Smooth muscle cell (in vitro differentiated cells): Measurements from ENCODE around the gene ERF. TPM values are rescaled to one million over a fixed set of nuclear protein-coding genes. Genes with fewer than 3 reads are reported as not detected.

ENCODE experiments used
- DNase-seq: peaks from one replicate; lab custom pipeline; 2025; ENCODE audit not compliant: unreplicated experiment; lab: John Stamatoyannopoulos, UW
- H2AFZ ChIP-seq: fragments of 200-600 bp; sonication (generic); 2 replicates; pipeline ENCODE4 v1.6.0; 2016; ENCODE audit warnings: antibody characterized with exemption, low read depth, mild to moderate bottlenecking
- H3F3A ChIP-seq: fragments of 200-600 bp; sonication (generic); 2 replicates; pipeline ENCODE4 v1.6.0; 2017; ENCODE audit warnings: antibody characterized with exemption, low read depth
- H3K27ac ChIP-seq: fragments of 200-600 bp; sonication (generic); 2 replicates; pipeline ENCODE4 v1.5.1; 2016; ENCODE audit warnings: low read depth, mild to moderate bottlenecking
- H3K27me3 ChIP-seq: fragments of 200-600 bp; sonication (generic); 2 replicates; pipeline ENCODE4 v1.6.1; 2016; ENCODE audit warnings: low read depth, mild to moderate bottlenecking
- H3K36me3 ChIP-seq: fragments of 200-600 bp; sonication (generic); 2 replicates; pipeline ENCODE4 v1.5.1; 2016; ENCODE audit warnings: low read depth
- H3K4me1 ChIP-seq: fragments of 200-600 bp; sonication (generic); 2 replicates; pipeline ENCODE4 v1.5.1; 2016; ENCODE audit warnings: low read depth
- H3K4me2 ChIP-seq: fragments of 200-600 bp; sonication (generic); 2 replicates; pipeline ENCODE4 v1.6.0; 2016; ENCODE audit warnings: mild to moderate bottlenecking
- H3K4me3 ChIP-seq: fragments of 200-600 bp; sonication (generic); 2 replicates; pipeline ENCODE4 v1.5.1; 2016; ENCODE audit warnings: mild to moderate bottlenecking
- H3K79me2 ChIP-seq: fragments of 200-600 bp; sonication (generic); 2 replicates; pipeline ENCODE4 v1.6.0; 2016; ENCODE audit warnings: low read depth, mild to moderate bottlenecking
- H3K9ac ChIP-seq: fragments of 200-600 bp; sonication (generic); 2 replicates; pipeline ENCODE4 v1.6.0; 2016; ENCODE audit warnings: low read depth
- H3K9me3 ChIP-seq: fragments of 200-600 bp; sonication (generic); replicated peaks from 2 replicates; pipeline ENCODE4 v1.5.1; 2016; ENCODE audit warnings: low read depth
- H4K20me1 ChIP-seq: fragments of 200-600 bp; sonication (generic); 2 replicates; pipeline ENCODE4 v1.6.0; 2016; ENCODE audit warnings: low read depth
- CTCF ChIP-seq: fragments of 200-600 bp; sonication (generic); IDR thresholded peaks from 2 replicates; pipeline ENCODE4 v1.5.1; 2017; ENCODE audit warnings: borderline replicate concordance, mild to moderate bottlenecking, antibody characterized with exemption; ENCODE audit not compliant: insufficient read depth, poor library complexity, severe bottlenecking
- WGBS: methylation state at CpG from one replicate; pipeline ENCODE4 v1.1.7; 2016; ENCODE audit warnings: low lambda C conversion rate; 5-methylcytosine and 5-hydroxymethylcytosine counted together
- polyA plus RNA-seq: library from polyadenylated mRNA; unstranded; fragments of >200 nt; fragmentation: Nextera tagmentation; extraction: Ambion mirVana; gene quantifications from 2 replicates; pipeline ENCODE4 v1.2.1, GENCODE V29; 2016
- total RNA-seq: library from RNA; depleted of rRNA; stranded (reverse); fragments of >200 nt; gene quantifications from 2 replicates; pipeline ENCODE4 v1.2.3, GENCODE V29; 2014

The ERF gene
- total and polyA plus RNA-seq, 2 experiments from 2014 or later, result 14.9 to 20.5 TPM

- Histone ChIP-seq H3F3A (peaks cover under 1% of the 10 kb centered on the region), H3K36me3 (no peaks in the 10 kb centered on the region), H2AFZ (no peak within 1 kb of the TSS), H3K79me2 (no peaks in the 10 kb centered on the region), H4K20me1 (peaks cover 6% of the 10 kb centered on the region), H3K27me3 (no peaks in the 10 kb centered on the region), H3K9me3 (no peaks in the 10 kb centered on the region), H3K4me3 (peak within 1 kb of the TSS; percentile 66), H3K4me1 (peaks cover 13% of the 10 kb centered on the region), H3K27ac (no peak within 1 kb of the TSS), H3K4me2 (peak within 1 kb of the TSS; percentile 89), H3K9ac (no peak within 1 kb of the TSS)
- TF ChIP-seq CTCF, result no peak
- no peak for DNase-seq
- WGBS, result 8% methylated on average over 21 of the region's 21 CpGs
Measured at GRCh38 chr19:42301646-42302203, 46.8 kb upstream of the ERF start, which contains the start of gene PRR19. PRR19 (plus strand) TSS chr19:42302132; CDS start chr19:42309585, 7,453 bp downstream.

- DNase-seq, result no peak
Measured at GRCh38 chr19:42297039-42297438, 42.1 kb upstream of the ERF start.

GRCh38 chr19:42295831-42296525, 41.0 kb upstream of the ERF start:
- no peaks in the 10 kb centered on the region for H3K27me3 ChIP-seq
- no peak overlapping the region for H3K9ac ChIP-seq
- 78% methylated on average over 6 of the region's 6 CpGs for WGBS
- DNase-seq, result peak; percentile 60
- peaks cover 12% of the 10 kb centered on the region for H3F3A ChIP-seq
- H3K4me2 ChIP-seq, result no peak overlapping the region
- peak; percentile 84 for TF ChIP-seq CTCF
- no peaks in the 10 kb centered on the region for H3K79me2 ChIP-seq
- H3K36me3 ChIP-seq, result no peaks in the 10 kb centered on the region
- H3K27ac ChIP-seq, result no peak overlapping the region
- no peak overlapping the region for H2AFZ ChIP-seq
- peaks cover 4% of the 10 kb centered on the region for H4K20me1 ChIP-seq
- no peak overlapping the region for H3K4me3 ChIP-seq
- H3K9me3 ChIP-seq, result no peaks in the 10 kb centered on the region
- no peaks in the 10 kb centered on the region for H3K4me1 ChIP-seq

More at GRCh38 chr19:42297039-42297438, 42.1 kb upstream of the ERF start:
- Histone ChIP-seq H3K9me3 (no peaks in the 10 kb centered on the region), H3K9ac (no peak overlapping the region), H3F3A (peaks cover 12% of the 10 kb centered on the region), H4K20me1 (peaks cover 11% of the 10 kb centered on the region), H3K27ac (no peak overlapping the region), H3K4me1 (peaks cover 7% of the 10 kb centered on the region), H3K36me3 (no peaks in the 10 kb centered on the region), H3K4me2 (no peak overlapping the region), H3K4me3 (no peak overlapping the region), H3K27me3 (no peaks in the 10 kb centered on the region), H2AFZ (no peak overlapping the region), H3K79me2 (no peaks in the 10 kb centered on the region)
- TF ChIP-seq CTCF, result no peak
- WGBS, result 96% methylated on average over 15 of the region's 15 CpGs
